Upper lobe of left lung (tissue), 6 donors: ENCODE measurements around the gene TULP3. TPM values are rescaled to one million over a fixed set of nuclear protein-coding genes. Genes with fewer than 3 reads are reported as not detected.

ENCODE experiments used
- ATAC-seq, 2 donors: fragments of 200-7000 bp; cut with Tn5 transposase; one replicate each; pipeline ENCODE4 v1.9.1; 2022; ENCODE audit warnings: mild to moderate bottlenecking in 2 of 2, moderate library complexity in 2 of 2; ENCODE audit not compliant: low FRiP score in 2 of 2
- DNase-seq, 2 donors: peaks; one replicate each; pipeline ENCODE4 v3.0.0-alpha.2; 2019 to 2020
- H3K27ac ChIP-seq, 4 donors: fragments of 200-600 bp; sonication (generic); one replicate each; pipeline ENCODE4 v1.5.1; 2016 to 2019
- H3K27me3 ChIP-seq, 4 donors: fragments of 200-600 bp; sonication (generic); one replicate each; pipeline ENCODE4 v1.5.1; 2017 to 2019
- H3K36me3 ChIP-seq, 4 donors: fragments of 200-600 bp; sonication (generic); one replicate each; pipeline ENCODE4 v1.5.1; 2016 to 2019
- H3K4me1 ChIP-seq, 4 donors: fragments of 200-600 bp; sonication (generic); one replicate each; pipeline ENCODE4 v1.5.1; 2018 to 2019
- H3K4me3 ChIP-seq, 4 donors: fragments of 200-600 bp; sonication (generic); one replicate each; pipeline ENCODE4 v1.5.1; 2017 to 2019; ENCODE audit warnings: mild to moderate bottlenecking in 2 of 4, moderate library complexity in 1 of 4
- H3K9me3 ChIP-seq, 4 donors: fragments of 200-600 bp; sonication (generic); one replicate each; pipeline ENCODE4 v1.5.1; 2018 to 2019
- EP300 ChIP-seq, 4 donors: sonication (generic); formaldehyde crosslinking; IDR thresholded peaks; one replicate each; pipeline ENCODE4 v1.5.1; 2017; ENCODE audit warnings: antibody characterized with exemption in 4 of 4, control low read depth in 2 of 4
- POLR2A ChIP-seq, 4 donors: fragments of 450-650 bp; IDR thresholded peaks; one replicate each; pipeline ENCODE4 v1.5.1; 2016 to 2017; ENCODE audit warnings: antibody characterized with exemption in 4 of 4, mild to moderate bottlenecking in 2 of 4
- POLR2AphosphoS5 ChIP-seq, 2 donors: sonication (generic); formaldehyde crosslinking; IDR thresholded peaks; one replicate each; pipeline ENCODE4 v1.5.1; 2017; ENCODE audit warnings: antibody characterized with exemption in 2 of 2
- WGBS, 2 donors: methylation state at CpG; one replicate each; pipeline ENCODE4 v1.1.5; 2017 to 2018; 5-methylcytosine and 5-hydroxymethylcytosine counted together
- total RNA-seq, 6 donors: library from RNA; depleted of rRNA in 4 of 6; stranded (reverse); fragments of >200 nt in 4 of 6; gene quantifications; one replicate each; pipeline versions ENCODE4 v1.1.0 to v1.2.1, GENCODE V29; 2016 to 2021
- TF ChIP-seq, protein P1 (sequence below), 6 experiments: fragments of 450-650 bp in 4 of 6; fragments of 200-600 bp in 2 of 6; sonication (generic) in 2 of 6; IDR thresholded peaks; one replicate each; pipeline ENCODE4 v1.5.1; 2016 to 2019; ENCODE audit warnings: antibody characterized with exemption in 6 of 6
- donor health status: DM: no; HTN: no; CAD: no; lungs with moderate emphysema.
- donor health status: DM: no; HTN: yes; CAD: no; lungs with severe emphysema.

The TULP3 gene
- total RNA-seq, 6 donors from 2014 or later, result 10.5 to 24.3 (median 16.6) TPM

DNA sequence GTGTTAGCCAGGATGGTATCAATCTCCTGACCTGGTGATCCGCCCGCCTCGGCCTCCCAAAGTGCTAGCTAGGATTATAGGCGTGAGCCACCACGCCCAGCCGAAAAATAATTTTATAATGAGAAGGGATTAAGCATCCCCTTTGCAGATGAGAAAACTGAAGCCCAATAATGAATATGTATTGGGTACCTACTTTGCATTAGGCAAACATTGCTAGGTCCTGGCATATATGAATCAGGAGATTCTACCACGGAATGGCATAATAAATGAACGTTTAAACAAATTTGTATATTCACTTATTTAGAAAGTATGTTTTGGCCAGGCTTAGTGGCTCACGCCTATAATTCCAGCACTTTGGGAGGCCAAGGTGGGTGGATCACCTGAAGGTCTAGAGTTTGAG is 32.4 kb downstream of the TULP3 start:
- ATAC-seq (no peak), DNase-seq (no peak)
- H3K4me1 ChIP-seq, result no peaks in the 10 kb centered on the region
- no peaks in the 10 kb centered on the region for H3K27me3 ChIP-seq
- H3K27ac ChIP-seq, result no peak overlapping the region
- 95 to 98% methylated on average over 9 of the region's 9 CpGs for WGBS, 2 donors
- no peak overlapping the region for H3K4me3 ChIP-seq
- TF ChIP-seq, protein P1, sequence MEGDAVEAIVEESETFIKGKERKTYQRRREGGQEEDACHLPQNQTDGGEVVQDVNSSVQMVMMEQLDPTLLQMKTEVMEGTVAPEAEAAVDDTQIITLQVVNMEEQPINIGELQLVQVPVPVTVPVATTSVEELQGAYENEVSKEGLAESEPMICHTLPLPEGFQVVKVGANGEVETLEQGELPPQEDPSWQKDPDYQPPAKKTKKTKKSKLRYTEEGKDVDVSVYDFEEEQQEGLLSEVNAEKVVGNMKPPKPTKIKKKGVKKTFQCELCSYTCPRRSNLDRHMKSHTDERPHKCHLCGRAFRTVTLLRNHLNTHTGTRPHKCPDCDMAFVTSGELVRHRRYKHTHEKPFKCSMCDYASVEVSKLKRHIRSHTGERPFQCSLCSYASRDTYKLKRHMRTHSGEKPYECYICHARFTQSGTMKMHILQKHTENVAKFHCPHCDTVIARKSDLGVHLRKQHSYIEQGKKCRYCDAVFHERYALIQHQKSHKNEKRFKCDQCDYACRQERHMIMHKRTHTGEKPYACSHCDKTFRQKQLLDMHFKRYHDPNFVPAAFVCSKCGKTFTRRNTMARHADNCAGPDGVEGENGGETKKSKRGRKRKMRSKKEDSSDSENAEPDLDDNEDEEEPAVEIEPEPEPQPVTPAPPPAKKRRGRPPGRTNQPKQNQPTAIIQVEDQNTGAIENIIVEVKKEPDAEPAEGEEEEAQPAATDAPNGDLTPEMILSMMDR (IDR thresholded peaks at IDR 0.05), result no peak
- TF ChIP-seq POLR2A (IDR thresholded peaks at IDR 0.05) (no peak), EP300 (IDR thresholded peaks at IDR 0.05) (no peak), POLR2AphosphoS5 (IDR thresholded peaks at IDR 0.05) (no peak)
- no peaks in the 10 kb centered on the region for H3K9me3 ChIP-seq
- H3K36me3 ChIP-seq, result peaks cover 3 to 48% (median 20%) of the 10 kb centered on the region in 4 donors

DNA sequence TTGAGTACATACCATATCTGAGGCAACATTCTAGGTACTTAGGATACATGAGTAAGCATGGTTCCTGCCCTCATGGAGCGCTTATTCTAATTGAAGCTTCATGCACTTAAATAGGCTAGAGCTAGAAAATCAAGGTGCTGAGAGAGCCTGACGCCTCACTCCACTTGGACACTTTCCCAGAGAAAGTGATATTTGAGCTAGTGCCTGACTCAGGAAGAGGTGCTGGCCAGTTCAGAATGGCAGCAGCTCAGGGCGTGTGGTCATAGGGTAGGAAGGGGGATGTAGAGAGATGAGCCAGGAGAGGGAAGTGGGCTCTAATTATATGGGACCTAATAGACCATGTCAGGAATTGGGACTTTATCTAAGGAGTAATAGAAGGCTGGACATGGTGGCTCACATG is 33.3 kb downstream of the TULP3 start:
- no peaks in the 10 kb centered on the region for H3K27me3 ChIP-seq
- 81 to 95% methylated on average over 3 of the region's 3 CpGs for WGBS, 2 donors
- H3K27ac ChIP-seq, result no peak overlapping the region
- ATAC-seq, result no peak
- no peak for TF ChIP-seq POLR2AphosphoS5 (IDR thresholded peaks at IDR 0.05)
- no peak for TF ChIP-seq POLR2A (IDR thresholded peaks at IDR 0.05)
- peaks cover 3 to 48% (median 20%) of the 10 kb centered on the region in 4 donors for H3K36me3 ChIP-seq
- no peaks in the 10 kb centered on the region for H3K4me1 ChIP-seq
- H3K9me3 ChIP-seq, result no peaks in the 10 kb centered on the region
- no peak overlapping the region for H3K4me3 ChIP-seq
- no peak for DNase-seq

DNA sequence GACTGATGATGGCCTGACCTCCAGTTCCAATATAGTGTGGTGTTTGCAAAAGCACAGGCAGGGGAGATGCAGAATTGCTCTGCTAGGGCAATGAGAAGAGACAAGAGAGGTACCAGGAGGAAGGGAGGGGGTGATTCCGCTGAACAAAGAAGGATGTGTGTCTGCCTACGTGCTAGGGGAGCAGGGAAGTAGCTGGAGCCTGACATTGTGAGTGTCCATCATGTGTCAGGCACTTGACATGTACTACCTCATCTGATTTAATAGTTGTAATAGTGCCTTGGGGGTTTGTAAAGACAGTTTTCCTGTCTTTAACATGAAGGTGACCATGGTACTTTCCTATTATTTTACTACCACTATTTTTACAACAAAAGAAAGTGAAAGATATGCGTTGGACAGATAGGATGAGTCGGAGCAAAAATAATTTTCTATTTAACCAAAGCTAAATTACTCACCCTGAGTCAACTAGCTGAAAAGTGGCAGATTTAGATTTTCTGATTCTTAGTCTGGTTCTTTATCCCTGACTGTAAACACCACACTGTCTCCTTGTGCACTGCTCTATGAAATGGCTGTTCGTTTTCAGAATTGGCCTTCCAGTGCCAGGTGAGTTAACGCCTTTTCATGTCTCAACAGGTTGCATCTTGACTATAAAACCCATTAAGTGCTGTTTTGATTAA is 34.8 kb downstream of the TULP3 start:
- H3K27ac ChIP-seq, result no peak overlapping the region
- peaks cover 5 to 55% (median 24%) of the 10 kb centered on the region in 4 donors for H3K36me3 ChIP-seq
- TF ChIP-seq EP300 (IDR thresholded peaks at IDR 0.05) (no peak), POLR2A (IDR thresholded peaks at IDR 0.05) (no peak), POLR2AphosphoS5 (IDR thresholded peaks at IDR 0.05) (no peak)
- TF ChIP-seq, protein P1 (IDR thresholded peaks at IDR 0.05), result no peak
- 86 to 89% methylated on average over 6 of the region's 6 CpGs for WGBS, 2 donors
- H3K9me3 ChIP-seq, result no peaks in the 10 kb centered on the region
- H3K4me3 ChIP-seq, result no peak overlapping the region
- ATAC-seq (no peak), DNase-seq (no peak)
- H3K27me3 ChIP-seq, result no peaks in the 10 kb centered on the region
- H3K4me1 ChIP-seq, result no peaks in the 10 kb centered on the region

DNA sequence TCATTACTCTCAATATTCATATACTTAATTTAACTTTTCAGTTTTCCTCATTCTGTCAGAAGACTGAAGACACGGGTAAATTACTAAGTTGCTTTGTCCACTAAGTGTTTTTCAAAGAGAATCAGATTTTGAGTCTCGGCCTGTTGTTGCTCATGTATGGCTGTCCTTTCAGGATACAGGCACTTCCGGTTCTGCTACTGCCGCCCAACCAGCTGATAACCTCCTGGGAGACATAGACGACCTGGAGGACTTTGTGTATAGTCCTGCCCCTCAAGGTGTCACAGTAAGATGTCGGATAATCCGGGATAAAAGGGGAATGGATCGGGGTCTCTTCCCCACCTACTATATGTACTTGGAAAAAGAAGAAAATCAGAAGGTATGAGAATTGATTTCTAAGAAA is 40.2 kb downstream of the TULP3 start:
- 81 to 82% methylated on average over 8 of the region's 8 CpGs for WGBS, 2 donors
- no peak for DNase-seq
- no peak overlapping the region for H3K4me3 ChIP-seq
- H3K27me3 ChIP-seq, result no peaks in the 10 kb centered on the region
- H3K4me1 ChIP-seq, result no peaks in the 10 kb centered on the region
- ATAC-seq, result no peak
- no peaks in the 10 kb centered on the region for H3K9me3 ChIP-seq
- peaks cover 15 to 64% (median 40%) of the 10 kb centered on the region in 4 donors for H3K36me3 ChIP-seq
- no peak overlapping the region for H3K27ac ChIP-seq
- TF ChIP-seq, protein P1 (IDR thresholded peaks at IDR 0.05), result no peak
- TF ChIP-seq POLR2AphosphoS5 (IDR thresholded peaks at IDR 0.05) (no peak), POLR2A (IDR thresholded peaks at IDR 0.05) (no peak), EP300 (IDR thresholded peaks at IDR 0.05) (no peak)

DNA sequence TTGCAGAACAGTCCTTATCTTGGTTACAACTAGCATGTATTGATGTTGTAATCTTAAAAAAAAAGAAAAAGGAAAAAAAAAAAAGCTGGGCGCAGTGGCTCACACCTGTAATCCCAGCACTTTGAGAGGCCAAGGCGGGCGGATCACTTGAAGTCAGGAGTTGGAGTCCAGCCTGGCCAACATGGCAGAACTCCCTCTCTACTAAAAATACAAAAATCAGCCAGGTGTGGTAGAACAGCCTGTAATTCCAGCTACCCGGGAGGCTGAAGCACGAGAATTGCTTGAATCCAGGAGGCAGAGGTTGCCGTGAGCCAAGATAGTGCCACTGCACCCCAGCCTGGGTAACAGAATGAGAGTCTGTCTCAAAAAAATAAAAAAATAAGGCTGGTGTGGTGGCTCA is 42.9 kb downstream of the TULP3 start:
- Histone ChIP-seq H3K4me1 (no peaks in the 10 kb centered on the region), H3K4me3 (no peak overlapping the region), H3K27me3 (no peaks in the 10 kb centered on the region), H3K9me3 (no peaks in the 10 kb centered on the region), H3K36me3 (peaks cover 22 to 72% (median 45%) of the 10 kb centered on the region in 4 donors), H3K27ac (no peak overlapping the region)
- TF ChIP-seq, protein P1 (IDR thresholded peaks at IDR 0.05), result no peak
- no peak for TF ChIP-seq POLR2A (IDR thresholded peaks at IDR 0.05)
- TF ChIP-seq POLR2AphosphoS5 (IDR thresholded peaks at IDR 0.05), result no peak
- TF ChIP-seq EP300 (IDR thresholded peaks at IDR 0.05), result no peak
- no peak for DNase-seq
- 95 to 97% methylated on average over 6 of the region's 6 CpGs for WGBS, 2 donors
- no peak for ATAC-seq
